GM18861 (cell line): ENCODE results near the gene CNIH2.
A peak's percentile ranks its signal among the peaks of the same experiment; 100 is the strongest.

ENCODE experiments used
- ATAC-seq: cut with Tn5 transposase; IDR thresholded peaks from one replicate; pipeline ENCODE4 v1.9.1; 2021; ENCODE audit not compliant: unreplicated experiment

The CNIH2 gene

GRCh38 chr11:66259225-66259624 is 18.8 kb upstream of the CNIH2 start:
- no peak for ATAC-seq

GRCh38 chr11:66259956-66260355 is 18.0 kb upstream of the CNIH2 start:
- ATAC-seq: no peak

- no peak for ATAC-seq
These were observed 16.4 kb upstream of the CNIH2 start for GRCh38 chr11:66261578-66261977.

- ATAC-seq: no peak
These were observed 15.8 kb upstream of the CNIH2 start for GRCh38 chr11:66262191-66262590.

GRCh38 chr11:66262696-66263095 is 15.3 kb upstream of the CNIH2 start:
- ATAC-seq: no peak

GRCh38 chr11:66263231-66263630 is 14.7 kb upstream of the CNIH2 start:
- ATAC-seq: no peak

GRCh38 chr11:66263785-66264184 is 14.2 kb upstream of the CNIH2 start:
- no peak for ATAC-seq

- ATAC-seq: no peak
These were observed 13.6 kb upstream of the CNIH2 start for GRCh38 chr11:66264383-66264782.

- ATAC-seq: no peak
These were observed 13.1 kb upstream of the CNIH2 start for GRCh38 chr11:66264914-66265313.

GRCh38 chr11:66265531-66266377 is 12.2 kb upstream of the CNIH2 start:
- no peak for ATAC-seq

- no peak for ATAC-seq
These were observed 11.5 kb upstream of the CNIH2 start for GRCh38 chr11:66266378-66267038.

- ATAC-seq: no peak
These were observed 11.0 kb upstream of the CNIH2 start for GRCh38 chr11:66267039-66267378.

- peak; percentile 25 for ATAC-seq
These were observed 10.4 kb upstream of the CNIH2 start for GRCh38 chr11:66267379-66268243.

- ATAC-seq: peak; percentile 85
These were observed 9.6 kb upstream of the CNIH2 start, which contains the start of gene RAB1B for GRCh38 chr11:66268244-66268951. Gene RAB1B, plus strand, starts transcription at chr11:66268639. Its CDS starts 41 bp downstream, at chr11:66268680.

GRCh38 chr11:66268952-66269905 is 8.7 kb upstream of the CNIH2 start:
- no peak for ATAC-seq

GRCh38 chr11:66271816-66272215 is 6.2 kb upstream of the CNIH2 start:
- ATAC-seq: no peak

- no peak for ATAC-seq
These were observed 5.4 kb upstream of the CNIH2 start for GRCh38 chr11:66272596-66272995.

GRCh38 chr11:66274219-66274618 is 3.8 kb upstream of the CNIH2 start:
- ATAC-seq: no peak

GRCh38 chr11:66275396-66275795 is 2.6 kb upstream of the CNIH2 start:
- no peak for ATAC-seq
